ENCODE results near the gene SPTB. TPM values are rescaled to one million over a fixed set of nuclear protein-coding genes. Genes with fewer than 3 reads are reported as not detected.

SPTB gene
- total RNA-seq, 1 experiment from 2014 or later = 0.43 TPM

DNA sequence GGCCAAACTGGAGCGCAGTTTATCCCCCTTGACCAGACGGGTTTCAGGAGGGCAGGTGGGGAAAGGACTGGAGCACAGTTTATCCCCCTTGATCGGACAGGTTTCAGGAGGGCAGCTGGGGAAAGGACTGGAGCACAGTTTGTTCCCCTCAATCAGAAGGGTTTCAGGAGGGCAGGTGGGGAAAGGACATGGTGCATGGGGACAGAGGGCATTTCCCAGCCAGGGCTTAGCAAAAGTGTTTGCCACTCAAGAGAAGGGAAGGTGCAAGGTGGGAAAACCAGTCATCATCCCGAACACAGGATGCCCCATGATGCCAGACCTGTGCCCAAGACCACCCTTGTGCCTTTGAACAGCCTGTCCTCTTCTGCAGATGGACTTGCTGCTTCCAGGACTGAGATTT, 54.7 kb downstream of the SPTB start:
- intact Hi-C loops (cut with micrococcal nuclease; ENCODE audit: unreplicated experiment) = no loop called here
- Histone ChIP-seq H3K27me3 (replicated peaks; ENCODE audit: insufficient read depth, low read depth, low read length, poor library complexity) (no peaks in the 10 kb centered on the region), H3K9me3 (ENCODE audit: low read depth, low read length, poor library complexity, severe bottlenecking) (no peaks in the 10 kb centered on the region), H3K4me3 (ENCODE audit: low read depth, low read length, poor library complexity, severe bottlenecking) (no peak overlapping the region), H3K36me3 (ENCODE audit: insufficient read depth, low read length, poor library complexity, severe bottlenecking) (no peaks in the 10 kb centered on the region), H3K4me1 (ENCODE audit: insufficient read depth, low read length, poor library complexity, severe bottlenecking) (peaks cover 9% of the 10 kb centered on the region), H3K27ac (ENCODE audit: low read depth, low read length, poor library complexity, severe bottlenecking) (no peak overlapping the region)
- no peak for DNase-seq (ENCODE audit: low spot score)
- no TSS peak for BruUV-seq (replicated peaks)
- POLR2A ChIA-PET (ENCODE audit: low non-redundant PET) = no interaction called here
- TF ChIP-seq EZH2 (IDR thresholded peaks at IDR 0.05; ENCODE audit: borderline replicate concordance, low read depth, low read length, poor library complexity, severe bottlenecking) (no peak), CTCF (conservative IDR thresholded peaks at IDR 0.05; ENCODE audit: low read depth, low read length) (no peak)
- CTCF ChIA-PET = no interaction called here

DNA sequence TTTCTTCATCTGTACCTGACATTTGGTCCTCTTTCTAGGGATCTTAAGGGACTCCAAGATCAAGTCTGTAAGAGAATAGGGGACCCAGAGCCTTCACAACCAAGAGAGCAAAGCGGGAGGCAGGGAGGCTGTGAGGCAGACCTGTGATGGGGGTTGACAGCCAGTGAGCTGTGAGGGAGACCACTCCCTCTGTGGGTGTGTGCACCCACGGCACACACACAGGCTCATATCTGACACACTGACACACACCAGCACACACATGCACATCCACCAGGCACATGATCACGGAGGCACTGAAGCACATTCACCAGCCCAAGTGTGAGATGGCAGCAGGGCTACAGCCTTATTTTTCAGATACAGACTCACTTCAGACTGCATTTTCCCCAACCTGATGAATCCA, 55.2 kb downstream of the SPTB start:
- Histone ChIP-seq H3K4me3 (ENCODE audit: low read depth, low read length, poor library complexity, severe bottlenecking) (no peak overlapping the region), H3K27me3 (replicated peaks; ENCODE audit: insufficient read depth, low read depth, low read length, poor library complexity) (no peaks in the 10 kb centered on the region), H3K9me3 (ENCODE audit: low read depth, low read length, poor library complexity, severe bottlenecking) (no peaks in the 10 kb centered on the region), H3K27ac (ENCODE audit: low read depth, low read length, poor library complexity, severe bottlenecking) (no peak overlapping the region), H3K36me3 (ENCODE audit: insufficient read depth, low read length, poor library complexity, severe bottlenecking) (no peaks in the 10 kb centered on the region), H3K4me1 (ENCODE audit: insufficient read depth, low read length, poor library complexity, severe bottlenecking) (peaks cover 9% of the 10 kb centered on the region)
- POLR2A ChIA-PET (ENCODE audit: low non-redundant PET) = no interaction called here
- intact Hi-C loops (cut with micrococcal nuclease; ENCODE audit: unreplicated experiment) = loop anchor here (5.0 kb wide), 2 partner anchors 68 to 158 kb away; no protein-coding TSS in a partner anchor
- DNase-seq (ENCODE audit: low spot score) = no peak
- CTCF ChIA-PET = no interaction called here
- BruUV-seq (replicated peaks) = no TSS peak
- TF ChIP-seq CTCF (conservative IDR thresholded peaks at IDR 0.05; ENCODE audit: low read depth, low read length) = no peak
- TF ChIP-seq EZH2 (IDR thresholded peaks at IDR 0.05; ENCODE audit: borderline replicate concordance, low read depth, low read length, poor library complexity, severe bottlenecking) = no peak

GRCh38 chr14:64823305-64823861, 56.3 kb downstream of the SPTB start:
- H3K4me1 ChIP-seq (ENCODE audit: insufficient read depth, low read length, poor library complexity, severe bottlenecking) = peaks cover 9% of the 10 kb centered on the region
- H3K4me3 ChIP-seq (ENCODE audit: low read depth, low read length, poor library complexity, severe bottlenecking) = no peak overlapping the region
- DNase-seq (ENCODE audit: low spot score) = peak; percentile 74
- BruUV-seq (replicated peaks) = no TSS peak
- H3K36me3 ChIP-seq (ENCODE audit: insufficient read depth, low read length, poor library complexity, severe bottlenecking) = no peaks in the 10 kb centered on the region
- no peaks in the 10 kb centered on the region for H3K27me3 ChIP-seq (replicated peaks; ENCODE audit: insufficient read depth, low read depth, low read length, poor library complexity)
- CTCF ChIA-PET = interaction anchor here (0.5 to 1.5 kb wide), 13 partner anchors 17 to 404 kb away, joined by 3 to 13 read pairs (median 3); no protein-coding TSS in a partner anchor
- intact Hi-C loops (cut with micrococcal nuclease; ENCODE audit: unreplicated experiment) = loop anchor here (5.0 kb wide), 2 partner anchors 69 to 159 kb away; no protein-coding TSS in a partner anchor
- H3K27ac ChIP-seq (ENCODE audit: low read depth, low read length, poor library complexity, severe bottlenecking) = no peak overlapping the region
- POLR2A ChIA-PET (ENCODE audit: low non-redundant PET) = interaction anchor here (0.6 kb wide), 1 partner anchor 208 kb away, joined by 3 read pairs; no protein-coding TSS in a partner anchor
- TF ChIP-seq EZH2 (IDR thresholded peaks at IDR 0.05; ENCODE audit: borderline replicate concordance, low read depth, low read length, poor library complexity, severe bottlenecking) = no peak
- peak; percentile 69 for TF ChIP-seq CTCF (conservative IDR thresholded peaks at IDR 0.05; ENCODE audit: low read depth, low read length)
- no peaks in the 10 kb centered on the region for H3K9me3 ChIP-seq (ENCODE audit: low read depth, low read length, poor library complexity, severe bottlenecking)
